Neural cell (in vitro differentiated cells): Measurements from ENCODE around the gene TDP1. TPM values are rescaled to one million over a fixed set of nuclear protein-coding genes. Genes with fewer than 3 reads are reported as not detected.

Experiments
- H2AFZ ChIP-seq: fragments of 200-600, 300-800 bp; sonication (generic), shearing (Covaris generic); 2 replicates; pipeline ENCODE4 v1.6.0; 2014; ENCODE audit warnings: low read depth, mild to moderate bottlenecking, antibody characterized with exemption, low read length, moderate library complexity
- H3F3A ChIP-seq: fragments of 200-600 bp; shearing (Covaris generic); 2 replicates; pipeline ENCODE4 v1.6.1; 2016; ENCODE audit warnings: mild to moderate bottlenecking, moderate library complexity, mixed read lengths, antibody characterized with exemption, low read length; ENCODE audit not compliant: insufficient read depth, poor library complexity, severe bottlenecking
- H3K27ac ChIP-seq: fragments of 200-600, 300-800 bp; sonication (generic), shearing (Covaris generic); 2 replicates; pipeline ENCODE4 v1.5.1; 2014; ENCODE audit warnings: mild to moderate bottlenecking, low read length, moderate library complexity
- H3K27me3 ChIP-seq: fragments of 300-800, 200-600 bp; sonication (generic), shearing (Covaris generic); 2 replicates; pipeline ENCODE4 v1.6.0; 2014; ENCODE audit warnings: mild to moderate bottlenecking, low read depth, low read length, moderate library complexity; ENCODE audit not compliant: insufficient read depth
- H3K36me3 ChIP-seq: fragments of 300-800, 200-600 bp; sonication (generic), shearing (Covaris generic); 2 replicates; pipeline ENCODE4 v1.5.1; 2014; ENCODE audit warnings: mild to moderate bottlenecking, antibody characterized with exemption, low read length, moderate library complexity; ENCODE audit not compliant: insufficient read depth
- H3K4me2 ChIP-seq: fragments of 300-800, 200-600 bp; sonication (generic), shearing (Covaris generic); 2 replicates; pipeline ENCODE4 v1.6.0; 2014; ENCODE audit warnings: mild to moderate bottlenecking, low read length
- H3K4me3 ChIP-seq: fragments of 300-800, 200-600 bp; sonication (generic), shearing (Covaris generic); 2 replicates; pipeline ENCODE4 v1.5.1; 2014; ENCODE audit warnings: mild to moderate bottlenecking, low read length, moderate library complexity
- H3K79me2 ChIP-seq: fragments of 200-600 bp; shearing (Covaris generic); replicated peaks from 2 replicates; pipeline ENCODE4 v1.6.0; 2014; ENCODE audit warnings: mild to moderate bottlenecking, low read length, moderate library complexity; ENCODE audit not compliant: insufficient read depth
- H3K9ac ChIP-seq: fragments of 300-800, 200-600 bp; sonication (generic), shearing (Covaris generic); 2 replicates; pipeline ENCODE4 v1.6.1; 2016; ENCODE audit warnings: mild to moderate bottlenecking, low read length, mixed read lengths
- H3K9me2 ChIP-seq: fragments of 200-600 bp; shearing (Covaris generic); 2 replicates; pipeline ENCODE4 v1.6.1; 2016; ENCODE audit warnings: mild to moderate bottlenecking, low read length, mixed read lengths; ENCODE audit not compliant: insufficient read depth
- H3K9me3 ChIP-seq: fragments of 200-600, 300-800 bp; sonication (generic), shearing (Covaris generic); 2 replicates; pipeline ENCODE4 v1.6.1; 2016; ENCODE audit warnings: mild to moderate bottlenecking, mixed run types, low read length, moderate library complexity, mixed read lengths
- H4K20me1 ChIP-seq: fragments of 200-600 bp; shearing (Covaris generic); 2 replicates; pipeline ENCODE4 v1.6.1; 2016; ENCODE audit warnings: mild to moderate bottlenecking, mixed run types; ENCODE audit not compliant: insufficient read depth
- CTCF ChIP-seq: fragments of 450-650 bp; IDR thresholded peaks from 2 replicates; pipeline ENCODE4 v1.5.1; 2014; ENCODE audit warnings: antibody characterized with exemption, mild to moderate bottlenecking, moderate library complexity; ENCODE audit not compliant: poor library complexity, severe bottlenecking
- EP300 ChIP-seq: fragments of 450-650 bp; conservative IDR thresholded peaks from 2 replicates; pipeline ENCODE4 v1.6.1; 2014; ENCODE audit warnings: antibody characterized with exemption, mild to moderate bottlenecking, moderate library complexity; ENCODE audit not compliant: poor library complexity, severe bottlenecking
- EZH2 ChIP-seq: fragments of 200-600, 300-800 bp; shearing (Covaris generic), sonication (generic); IDR thresholded peaks from 2 replicates; pipeline ENCODE4 v1.6.1; 2014; ENCODE audit warnings: antibody characterized with exemption, low read length, borderline replicate concordance, mild to moderate bottlenecking; ENCODE audit not compliant: insufficient read depth, poor library complexity, severe bottlenecking
- MXI1 ChIP-seq: fragments of 450-650 bp; conservative IDR thresholded peaks from 2 replicates; pipeline ENCODE4 v1.6.1; 2014; ENCODE audit warnings: antibody characterized with exemption, mild to moderate bottlenecking; ENCODE audit not compliant: poor library complexity, severe bottlenecking
- POLR2AphosphoS5 ChIP-seq: IDR thresholded peaks from 2 replicates; pipeline ENCODE4 v1.6.1; 2012
- RAD21 ChIP-seq: fragments of 450-650 bp; conservative IDR thresholded peaks from 2 replicates; pipeline ENCODE4 v1.6.1; 2014; ENCODE audit warnings: antibody characterized with exemption, mild to moderate bottlenecking, moderate library complexity
- SMC3 ChIP-seq: fragments of 450-650 bp; conservative IDR thresholded peaks from 2 replicates; pipeline ENCODE4 v1.6.1; 2014; ENCODE audit warnings: antibody characterized with exemption, mild to moderate bottlenecking, moderate library complexity; ENCODE audit not compliant: poor library complexity
- TAF1 ChIP-seq: IDR thresholded peaks from 2 replicates; pipeline ENCODE4 v1.6.1; 2012; ENCODE audit warnings: low read depth
- polyA plus RNA-seq: library from polyadenylated mRNA; depleted of rRNA; stranded (reverse); fragments of >200 nt; gene quantifications from 2 replicates; pipeline ENCODE4 v1.2.3, GENCODE V29; 2014
- TF ChIP-seq, protein P1 (sequence below): IDR thresholded peaks from 2 replicates; pipeline ENCODE4 v1.6.1; 2012; ENCODE audit warnings: borderline replicate concordance

TDP1 gene
- polyA plus RNA-seq, 1 donor from 2014 or later, result 29.1 TPM

DNA sequence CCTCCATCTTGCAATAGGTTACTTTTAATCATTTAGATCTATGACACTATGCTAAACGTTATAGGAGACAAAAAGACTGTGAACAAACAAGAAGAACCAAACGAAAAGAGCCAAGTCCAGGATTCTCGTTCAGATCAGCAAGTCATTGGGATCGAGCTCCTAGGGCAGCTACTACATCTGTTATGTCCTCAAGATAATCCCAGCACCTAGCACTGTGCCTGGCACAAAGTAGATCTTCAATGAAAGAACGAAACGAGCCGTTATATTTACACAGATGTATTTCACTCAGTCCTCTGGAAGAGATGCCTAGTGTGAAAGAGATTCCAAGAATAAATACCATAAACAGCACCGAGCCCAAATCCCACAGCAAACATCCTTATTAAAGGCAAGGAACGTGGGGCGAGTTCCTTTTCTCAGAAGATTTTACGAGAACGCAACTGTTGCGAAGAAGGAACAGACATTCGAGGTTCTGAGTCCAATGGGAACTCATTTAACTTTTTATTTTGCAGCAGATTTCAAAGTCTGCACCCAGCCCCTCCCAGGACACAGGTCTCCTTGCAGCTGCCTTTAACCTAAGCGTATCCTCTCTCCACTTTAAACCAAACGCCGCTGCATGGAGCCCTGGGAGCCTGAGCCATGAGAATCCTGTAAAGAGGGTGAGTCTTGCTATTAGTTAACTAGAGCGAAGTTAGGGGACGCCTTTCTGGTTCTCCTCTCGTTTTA, 544 bp upstream of the TDP1 start:
- peaks cover 7% of the 10 kb centered on the region for H3K79me2 ChIP-seq
- TF ChIP-seq EZH2 (no peak), TAF1 (no peak), SMC3 (no peak), RAD21 (no peak), MXI1 (no peak), EP300 (no peak), POLR2AphosphoS5 (no peak), CTCF (no peak)
- TF ChIP-seq, protein P1, sequence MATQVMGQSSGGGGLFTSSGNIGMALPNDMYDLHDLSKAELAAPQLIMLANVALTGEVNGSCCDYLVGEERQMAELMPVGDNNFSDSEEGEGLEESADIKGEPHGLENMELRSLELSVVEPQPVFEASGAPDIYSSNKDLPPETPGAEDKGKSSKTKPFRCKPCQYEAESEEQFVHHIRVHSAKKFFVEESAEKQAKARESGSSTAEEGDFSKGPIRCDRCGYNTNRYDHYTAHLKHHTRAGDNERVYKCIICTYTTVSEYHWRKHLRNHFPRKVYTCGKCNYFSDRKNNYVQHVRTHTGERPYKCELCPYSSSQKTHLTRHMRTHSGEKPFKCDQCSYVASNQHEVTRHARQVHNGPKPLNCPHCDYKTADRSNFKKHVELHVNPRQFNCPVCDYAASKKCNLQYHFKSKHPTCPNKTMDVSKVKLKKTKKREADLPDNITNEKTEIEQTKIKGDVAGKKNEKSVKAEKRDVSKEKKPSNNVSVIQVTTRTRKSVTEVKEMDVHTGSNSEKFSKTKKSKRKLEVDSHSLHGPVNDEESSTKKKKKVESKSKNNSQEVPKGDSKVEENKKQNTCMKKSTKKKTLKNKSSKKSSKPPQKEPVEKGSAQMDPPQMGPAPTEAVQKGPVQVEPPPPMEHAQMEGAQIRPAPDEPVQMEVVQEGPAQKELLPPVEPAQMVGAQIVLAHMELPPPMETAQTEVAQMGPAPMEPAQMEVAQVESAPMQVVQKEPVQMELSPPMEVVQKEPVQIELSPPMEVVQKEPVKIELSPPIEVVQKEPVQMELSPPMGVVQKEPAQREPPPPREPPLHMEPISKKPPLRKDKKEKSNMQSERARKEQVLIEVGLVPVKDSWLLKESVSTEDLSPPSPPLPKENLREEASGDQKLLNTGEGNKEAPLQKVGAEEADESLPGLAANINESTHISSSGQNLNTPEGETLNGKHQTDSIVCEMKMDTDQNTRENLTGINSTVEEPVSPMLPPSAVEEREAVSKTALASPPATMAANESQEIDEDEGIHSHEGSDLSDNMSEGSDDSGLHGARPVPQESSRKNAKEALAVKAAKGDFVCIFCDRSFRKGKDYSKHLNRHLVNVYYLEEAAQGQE, result no peak
- H4K20me1 ChIP-seq, result no peaks in the 10 kb centered on the region
- H2AFZ ChIP-seq, result peak overlapping the region; percentile 41
- no peak overlapping the region for H3K4me2 ChIP-seq
- H3K9ac ChIP-seq, result peak overlapping the region; percentile 74
- no peaks in the 10 kb centered on the region for H3K36me3 ChIP-seq
- H3K4me3 ChIP-seq, result peak overlapping the region; percentile 89
- H3F3A ChIP-seq, result peaks cover 3% of the 10 kb centered on the region
- H3K9me2 ChIP-seq, result no peaks in the 10 kb centered on the region
- H3K9me3 ChIP-seq, result no peaks in the 10 kb centered on the region
- H3K27me3 ChIP-seq, result no peaks in the 10 kb centered on the region
- H3K27ac ChIP-seq, result peak overlapping the region; percentile 87

- no peak for TF ChIP-seq POLR2AphosphoS5
- TF ChIP-seq RAD21, result peak; percentile 7
- Histone ChIP-seq H3K27me3 (no peaks in the 10 kb centered on the region), H3K4me2 (peak overlapping the region; percentile 59), H4K20me1 (no peaks in the 10 kb centered on the region), H3K4me3 (peak overlapping the region; percentile 89), H3K9me2 (no peaks in the 10 kb centered on the region), H3K79me2 (peaks cover 7% of the 10 kb centered on the region), H3K27ac (peak overlapping the region; percentile 87), H3K9me3 (no peaks in the 10 kb centered on the region), H3K36me3 (no peaks in the 10 kb centered on the region), H2AFZ (peak overlapping the region; percentile 67), H3K9ac (peak overlapping the region; percentile 74), H3F3A (peaks cover 3% of the 10 kb centered on the region)
Observed at GRCh38 chr14:89956661-89957009, 908 bp downstream of the TDP1 start.
